Dedifferentiated amniotic fluid mesenchymal stem cell (primary cell): ENCODE data around the gene POU2F3.

Experiments used
- DNase-seq: peaks from one replicate; pipeline ENCODE4 v3.0.0-alpha.2; 2016; ENCODE audit errors: extremely low spot score

Gene POU2F3

DNA sequence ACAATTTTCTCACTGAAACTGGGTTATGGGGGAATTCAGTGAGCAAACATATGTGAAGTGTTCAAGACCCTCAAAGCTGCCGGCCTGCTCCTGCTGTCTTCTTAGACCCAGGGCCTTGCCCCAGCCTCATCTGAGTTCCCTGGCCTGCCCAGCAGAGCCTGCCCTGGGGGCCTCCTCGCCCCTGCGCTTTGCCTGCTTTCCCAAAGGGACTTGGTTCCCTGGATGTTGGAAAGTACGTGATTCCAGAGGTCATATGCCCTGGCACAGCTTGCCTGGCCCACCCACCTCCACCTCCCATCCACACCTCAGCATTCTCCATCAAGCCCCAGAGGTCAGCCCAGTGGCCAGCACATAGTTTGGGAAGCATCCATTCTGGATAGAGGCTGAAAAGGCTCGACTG, 13.7 kb upstream of the POU2F3 start:
- DNase-seq = no peak

- no peak for DNase-seq
Measured at GRCh38 chr11:120226714-120227113, 13.2 kb upstream of the POU2F3 start.

- no peak for DNase-seq
Measured at GRCh38 chr11:120227228-120227852, 12.6 kb upstream of the POU2F3 start.

- DNase-seq = no peak
Measured at GRCh38 chr11:120228794-120229384, 11.1 kb upstream of the POU2F3 start.

- no peak for DNase-seq
Measured at GRCh38 chr11:120229451-120230424, 10.2 kb upstream of the POU2F3 start.

DNA sequence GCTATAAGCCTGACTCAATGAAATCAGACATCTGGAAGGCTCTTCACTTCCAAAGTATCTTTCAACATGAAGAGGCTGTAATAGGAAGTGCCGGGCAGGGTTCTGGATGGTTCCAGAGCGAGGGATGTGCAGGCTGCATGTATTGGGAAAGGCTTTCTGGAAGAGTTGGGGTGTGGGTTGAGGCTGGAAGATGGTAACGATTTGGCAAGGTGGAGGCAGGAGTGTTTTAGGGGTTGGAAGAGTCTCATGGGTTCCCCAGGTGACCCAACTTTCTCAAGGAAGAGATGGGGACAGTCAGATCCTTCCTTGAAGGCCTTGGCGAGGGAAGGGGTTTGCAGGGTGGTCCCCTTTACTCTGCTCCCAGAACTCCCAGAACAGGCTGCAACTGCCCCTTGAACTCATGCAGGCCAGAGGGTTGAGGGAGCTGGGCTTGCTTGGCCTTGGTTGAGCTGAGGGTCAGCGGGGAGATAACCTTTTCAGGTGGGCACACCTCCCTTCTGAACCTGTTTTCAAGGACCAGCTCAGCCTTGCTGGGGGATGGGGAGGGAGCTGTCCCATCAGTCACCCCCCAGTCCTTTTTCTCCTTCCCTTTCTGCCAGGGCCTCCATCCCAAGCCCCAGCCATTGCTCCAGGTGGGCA, 9.4 kb upstream of the POU2F3 start:
- DNase-seq = no peak

DNA sequence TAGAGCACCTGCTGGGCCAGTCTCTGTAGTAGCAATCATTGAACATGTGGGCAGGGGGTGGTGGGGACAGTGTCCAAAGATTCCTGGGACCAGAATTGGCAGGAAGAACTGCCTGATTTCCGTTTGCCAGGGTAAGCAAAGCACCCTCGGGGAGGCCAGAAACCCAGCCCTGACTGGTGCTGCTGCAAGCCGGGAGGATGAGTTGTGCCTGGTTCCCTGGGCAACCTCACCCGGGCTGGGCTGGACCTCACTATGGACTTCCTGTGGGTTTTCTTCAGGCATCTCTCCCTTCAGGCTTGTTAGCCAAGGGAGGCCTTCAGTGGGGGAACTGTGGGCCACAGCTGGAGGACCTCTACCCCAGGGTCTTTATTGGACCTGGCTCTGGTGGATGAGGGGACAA, 8.0 kb upstream of the POU2F3 start:
- DNase-seq = no peak

- DNase-seq = no peak
Measured at GRCh38 chr11:120233207-120233803, 6.6 kb upstream of the POU2F3 start.

DNA sequence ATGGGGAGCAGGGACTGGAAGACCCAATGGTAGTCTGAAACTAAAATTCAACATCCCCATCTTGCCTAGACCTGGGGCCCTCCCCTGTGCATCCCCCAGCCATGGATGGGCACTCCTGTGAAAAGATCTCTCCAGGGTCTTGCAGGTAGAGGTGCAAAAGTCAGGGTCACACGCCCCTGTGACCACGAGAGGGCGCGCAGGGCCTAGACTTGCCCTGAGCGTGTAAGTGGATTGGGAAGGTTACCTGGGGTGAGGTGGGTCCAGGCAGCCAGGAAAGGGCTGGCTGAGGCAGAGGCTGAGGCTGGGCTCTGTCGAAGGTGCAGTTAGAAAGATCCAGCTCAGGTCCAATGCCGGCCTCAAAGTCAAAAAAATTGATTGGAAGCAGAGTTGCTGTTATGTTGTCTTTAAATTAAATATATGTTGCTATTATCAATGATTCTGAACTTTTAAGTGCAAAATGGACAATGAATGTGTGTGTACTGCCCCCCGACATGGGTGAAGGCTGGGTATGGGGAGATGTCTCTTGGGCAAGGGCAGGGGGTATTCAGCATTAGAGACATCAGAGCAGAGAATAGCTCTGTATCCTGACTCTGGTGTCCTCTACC, 4.8 kb upstream of the POU2F3 start:
- DNase-seq = no peak

- no peak for DNase-seq
Measured at GRCh38 chr11:120236169-120237107, 3.5 kb upstream of the POU2F3 start.

DNA sequence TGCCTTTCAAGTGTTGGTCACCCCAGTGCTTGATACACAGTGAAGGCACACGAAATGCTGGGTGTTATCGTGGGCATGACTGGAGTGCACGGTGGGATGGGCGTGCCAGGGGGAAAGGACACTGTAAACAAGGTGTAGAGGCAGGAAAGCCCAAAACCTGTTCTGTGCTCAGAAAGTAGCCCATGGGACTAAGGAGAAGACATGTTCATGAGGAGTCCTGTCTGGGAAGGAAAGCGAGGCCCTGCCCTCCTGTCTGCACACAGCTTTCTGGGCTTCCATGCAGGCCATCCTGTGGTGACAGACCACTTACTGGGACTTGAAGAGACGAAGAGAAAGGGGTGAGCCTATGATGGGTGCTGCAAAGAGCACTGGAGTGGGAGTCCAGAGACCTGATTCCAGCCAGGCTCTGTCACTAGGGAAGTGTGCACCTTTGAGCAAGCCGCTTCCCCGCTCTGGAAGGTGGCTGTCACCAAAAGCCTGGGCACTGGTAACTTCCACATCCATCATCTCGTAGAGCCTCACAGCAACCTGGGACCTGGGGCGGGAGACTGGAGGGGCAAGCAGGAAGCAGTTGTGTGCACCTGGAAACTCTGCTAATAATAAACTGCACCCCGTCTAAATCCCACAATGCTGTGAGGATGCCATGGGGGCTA, 846 bp upstream of the POU2F3 start:
- no peak for DNase-seq

DNA sequence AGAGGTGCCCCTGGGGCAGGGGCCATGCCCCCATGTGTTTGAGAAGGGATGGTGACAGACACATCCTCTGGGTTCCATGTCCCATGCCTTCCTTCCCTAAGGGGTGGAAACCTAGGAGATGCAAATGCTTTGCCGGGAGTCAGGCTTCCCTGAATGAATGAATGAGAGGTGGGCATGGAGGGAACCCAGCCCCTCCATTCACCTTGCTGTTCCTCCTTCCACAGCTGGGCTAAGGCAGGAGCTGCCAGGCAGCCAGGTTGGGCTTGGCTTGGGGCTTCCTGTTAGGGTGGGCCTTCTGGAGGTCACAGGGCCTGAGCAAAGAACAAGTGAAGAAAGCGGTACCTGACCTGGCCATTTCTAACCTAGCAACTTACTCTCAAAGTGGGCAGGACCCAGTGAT, 926 bp downstream of the POU2F3 start:
- no peak for DNase-seq

DNA sequence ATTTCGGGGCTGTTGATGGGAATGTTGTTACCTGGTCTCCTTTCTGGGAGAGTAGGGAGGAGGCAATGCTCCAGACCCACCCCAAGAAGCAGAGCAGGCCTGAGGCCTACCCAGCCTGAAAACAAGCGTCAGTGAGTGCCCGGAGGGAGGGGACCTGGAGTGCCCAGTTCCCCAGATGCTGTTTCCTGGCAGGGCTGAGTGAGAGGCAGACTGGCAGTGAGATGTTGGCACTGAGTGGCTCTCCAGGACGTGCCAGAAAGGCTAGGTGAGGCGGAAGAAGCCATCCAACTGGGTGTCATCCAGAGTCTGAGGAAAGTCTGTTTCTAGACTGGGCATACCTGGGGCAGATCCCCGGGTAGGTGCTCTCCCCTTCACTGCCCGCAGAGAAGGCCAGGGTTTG, 1.3 kb downstream of the POU2F3 start:
- no peak for DNase-seq

GRCh38 chr11:120243221-120243620, 3.3 kb downstream of the POU2F3 start:
- no peak for DNase-seq

GRCh38 chr11:120244476-120245365, 4.8 kb downstream of the POU2F3 start:
- no peak for DNase-seq

DNA sequence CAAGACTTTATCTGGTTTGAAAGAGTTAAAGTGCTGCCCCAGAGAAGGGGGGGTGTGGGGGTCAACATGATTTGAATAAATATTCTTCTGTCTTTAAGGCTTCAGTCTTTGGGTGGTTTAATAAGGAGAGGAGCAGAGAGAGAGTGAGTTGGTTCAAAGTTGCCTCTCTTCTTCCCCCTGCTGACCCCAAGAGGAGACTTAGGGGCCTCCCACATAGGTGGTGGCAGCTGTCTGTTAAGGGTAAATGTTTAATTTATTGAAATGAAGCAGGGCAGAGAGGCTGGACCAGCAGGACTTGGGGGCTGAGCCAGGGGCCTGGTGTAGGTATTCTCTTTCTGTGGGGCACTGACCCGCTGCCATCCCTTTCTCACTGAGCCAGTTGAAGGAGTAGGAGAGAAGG, 5.5 kb downstream of the POU2F3 start:
- no peak for DNase-seq

DNA sequence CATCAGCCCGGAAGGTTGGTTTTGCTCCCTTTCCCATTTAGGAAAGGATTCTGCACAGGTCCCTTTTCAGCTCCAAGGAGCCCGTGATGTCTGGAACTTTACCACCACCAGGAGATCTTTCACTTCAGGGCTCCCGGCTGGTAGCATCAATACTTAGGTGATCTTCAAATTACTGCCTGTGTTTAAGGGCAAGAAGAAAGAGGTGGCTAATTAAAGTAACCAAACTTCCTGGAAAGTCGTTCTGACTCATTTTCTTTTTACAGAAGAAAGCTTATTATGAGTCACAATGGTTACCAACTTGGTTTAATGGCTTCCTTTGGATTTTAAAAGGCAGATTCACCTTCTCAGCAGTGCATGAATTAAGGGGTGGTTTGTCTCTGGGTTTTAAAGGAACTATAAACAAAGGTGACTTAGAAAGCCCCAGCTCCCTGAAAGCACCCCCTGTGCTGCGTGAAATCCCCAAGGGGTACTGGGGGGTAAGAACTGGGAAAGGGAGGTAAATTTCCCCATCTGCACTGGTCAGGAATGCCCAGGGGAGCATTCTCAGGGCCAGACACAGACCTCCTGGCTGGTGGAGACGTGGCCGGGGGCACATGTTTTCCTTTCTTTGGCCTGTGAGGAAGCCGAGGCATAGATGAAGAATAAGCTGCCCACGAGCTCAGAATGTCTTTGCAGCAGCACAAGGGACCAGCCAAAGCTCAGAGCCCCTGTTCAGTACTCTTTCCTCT, 8.8 kb downstream of the POU2F3 start:
- DNase-seq = no peak
